ENCODE data around the gene MEIS2.

DNA sequence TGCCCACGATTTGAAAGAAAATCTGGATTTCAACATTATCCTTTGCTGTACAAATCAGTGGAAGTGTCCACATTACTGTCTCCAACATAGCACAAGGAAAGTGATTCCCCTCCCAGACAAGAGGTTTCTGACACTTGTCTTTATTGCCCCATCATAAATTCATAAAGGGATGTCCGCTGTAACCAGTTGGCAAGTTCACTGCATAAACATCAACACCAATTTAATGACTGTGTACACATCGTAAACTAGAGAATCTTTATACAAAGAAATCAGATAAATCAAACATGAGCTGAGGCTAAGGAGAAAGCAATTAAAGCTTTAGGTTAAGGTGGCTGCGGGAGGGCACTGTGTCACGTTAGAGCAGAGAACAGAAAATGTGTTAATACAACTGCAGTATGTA is 129.8 kb downstream of the MEIS2 start:
- TF ChIP-seq, protein P1, sequence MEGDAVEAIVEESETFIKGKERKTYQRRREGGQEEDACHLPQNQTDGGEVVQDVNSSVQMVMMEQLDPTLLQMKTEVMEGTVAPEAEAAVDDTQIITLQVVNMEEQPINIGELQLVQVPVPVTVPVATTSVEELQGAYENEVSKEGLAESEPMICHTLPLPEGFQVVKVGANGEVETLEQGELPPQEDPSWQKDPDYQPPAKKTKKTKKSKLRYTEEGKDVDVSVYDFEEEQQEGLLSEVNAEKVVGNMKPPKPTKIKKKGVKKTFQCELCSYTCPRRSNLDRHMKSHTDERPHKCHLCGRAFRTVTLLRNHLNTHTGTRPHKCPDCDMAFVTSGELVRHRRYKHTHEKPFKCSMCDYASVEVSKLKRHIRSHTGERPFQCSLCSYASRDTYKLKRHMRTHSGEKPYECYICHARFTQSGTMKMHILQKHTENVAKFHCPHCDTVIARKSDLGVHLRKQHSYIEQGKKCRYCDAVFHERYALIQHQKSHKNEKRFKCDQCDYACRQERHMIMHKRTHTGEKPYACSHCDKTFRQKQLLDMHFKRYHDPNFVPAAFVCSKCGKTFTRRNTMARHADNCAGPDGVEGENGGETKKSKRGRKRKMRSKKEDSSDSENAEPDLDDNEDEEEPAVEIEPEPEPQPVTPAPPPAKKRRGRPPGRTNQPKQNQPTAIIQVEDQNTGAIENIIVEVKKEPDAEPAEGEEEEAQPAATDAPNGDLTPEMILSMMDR (conservative IDR thresholded peaks at IDR 0.05; ENCODE audit: low read depth, low read length) = no peak
- TF ChIP-seq EZH2phosphoT487 (IDR thresholded peaks at IDR 0.05; ENCODE audit: borderline replicate concordance, low read length) = no peak
